HG02970 (cell line): ENCODE results near the gene TMEM72.

Experiments
- ATAC-seq: cut with Tn5 transposase; IDR thresholded peaks from one replicate; pipeline ENCODE4 v1.9.1; 2021; ENCODE audit warnings: mild to moderate bottlenecking, moderate library complexity, moderate number of reproducible peaks; ENCODE audit not compliant: unreplicated experiment, low FRiP score

TMEM72 gene

GRCh38 chr10:44965104-44965503 lies 54.0 kb downstream of the TMEM72 start:
- no peak for ATAC-seq

GRCh38 chr10:44965651-44966097 lies 54.5 kb downstream of the TMEM72 start:
- peak; percentile 33 for ATAC-seq

GRCh38 chr10:44966129-44966815 lies 55.1 kb downstream of the TMEM72 start:
- ATAC-seq = peak; percentile 37

- no peak for ATAC-seq
Observed at GRCh38 chr10:44966816-44967509, 55.8 kb downstream of the TMEM72 start.

- no peak for ATAC-seq
Observed at GRCh38 chr10:44967616-44968015, 56.5 kb downstream of the TMEM72 start.

GRCh38 chr10:44968091-44968490 lies 57.0 kb downstream of the TMEM72 start:
- ATAC-seq = no peak

- ATAC-seq = no peak
Observed at GRCh38 chr10:44968500-44969400, 57.6 kb downstream of the TMEM72 start.

GRCh38 chr10:44969854-44970253 lies 58.7 kb downstream of the TMEM72 start:
- no peak for ATAC-seq

- no peak for ATAC-seq
Observed at GRCh38 chr10:44970812-44971395, 59.8 kb downstream of the TMEM72 start.

GRCh38 chr10:44971434-44971833 lies 60.3 kb downstream of the TMEM72 start:
- ATAC-seq = no peak

GRCh38 chr10:44971935-44972757 lies 61.0 kb downstream of the TMEM72 start:
- no peak for ATAC-seq

- no peak for ATAC-seq
Observed at GRCh38 chr10:44972874-44973306, 61.8 kb downstream of the TMEM72 start.

GRCh38 chr10:44973323-44974081 lies 62.4 kb downstream of the TMEM72 start:
- no peak for ATAC-seq

GRCh38 chr10:44974082-44974627 lies 63.0 kb downstream of the TMEM72 start:
- no peak for ATAC-seq

GRCh38 chr10:44974628-44975430 lies 63.7 kb downstream of the TMEM72 start:
- peak; percentile 67 for ATAC-seq

- no peak for ATAC-seq
Observed at GRCh38 chr10:44975431-44976331, 64.5 kb downstream of the TMEM72 start.
